ENCODE data around the gene GPR173.

The GPR173 gene

DNA sequence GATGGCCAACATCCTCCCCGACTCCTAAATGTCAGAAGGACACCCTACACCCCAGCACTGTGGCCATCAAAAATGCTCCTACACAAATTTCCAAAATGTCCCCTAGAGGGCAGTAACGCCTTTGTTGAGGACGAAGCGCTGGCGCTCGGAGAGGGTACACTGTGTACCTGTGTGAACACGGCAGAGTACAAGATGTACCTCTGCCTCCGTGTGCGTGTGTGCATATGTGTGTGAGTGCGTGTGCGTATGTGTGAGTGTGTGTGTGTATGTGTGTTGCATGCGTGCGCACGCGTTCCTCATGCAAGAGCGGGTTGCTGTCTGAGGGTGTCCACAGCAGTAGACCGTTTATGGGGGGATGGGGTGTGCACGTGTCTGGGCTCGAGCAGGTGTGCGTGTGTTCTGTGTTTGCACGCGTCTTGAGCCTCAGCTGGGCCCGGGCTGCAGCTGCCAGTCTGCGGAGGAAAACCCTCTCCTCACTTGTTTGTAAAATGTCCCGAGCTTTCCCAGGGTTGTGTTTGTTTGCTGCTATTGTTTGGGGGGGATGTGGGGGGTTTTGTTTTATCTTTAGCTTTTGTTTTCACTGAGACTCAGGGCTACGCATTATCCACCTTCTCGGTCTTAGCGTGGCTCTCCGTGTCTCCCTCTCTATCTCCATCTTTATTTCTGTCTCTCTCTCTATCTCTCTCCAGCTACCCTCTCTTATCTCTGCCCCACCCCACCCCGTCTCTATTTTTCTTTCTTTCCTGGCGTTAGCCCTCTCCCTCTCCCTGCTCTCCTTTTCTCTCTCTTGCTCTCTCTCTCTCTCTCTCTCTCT lies 23.2 kb downstream of the GPR173 start:
- FAIRE-seq = no peak

DNA sequence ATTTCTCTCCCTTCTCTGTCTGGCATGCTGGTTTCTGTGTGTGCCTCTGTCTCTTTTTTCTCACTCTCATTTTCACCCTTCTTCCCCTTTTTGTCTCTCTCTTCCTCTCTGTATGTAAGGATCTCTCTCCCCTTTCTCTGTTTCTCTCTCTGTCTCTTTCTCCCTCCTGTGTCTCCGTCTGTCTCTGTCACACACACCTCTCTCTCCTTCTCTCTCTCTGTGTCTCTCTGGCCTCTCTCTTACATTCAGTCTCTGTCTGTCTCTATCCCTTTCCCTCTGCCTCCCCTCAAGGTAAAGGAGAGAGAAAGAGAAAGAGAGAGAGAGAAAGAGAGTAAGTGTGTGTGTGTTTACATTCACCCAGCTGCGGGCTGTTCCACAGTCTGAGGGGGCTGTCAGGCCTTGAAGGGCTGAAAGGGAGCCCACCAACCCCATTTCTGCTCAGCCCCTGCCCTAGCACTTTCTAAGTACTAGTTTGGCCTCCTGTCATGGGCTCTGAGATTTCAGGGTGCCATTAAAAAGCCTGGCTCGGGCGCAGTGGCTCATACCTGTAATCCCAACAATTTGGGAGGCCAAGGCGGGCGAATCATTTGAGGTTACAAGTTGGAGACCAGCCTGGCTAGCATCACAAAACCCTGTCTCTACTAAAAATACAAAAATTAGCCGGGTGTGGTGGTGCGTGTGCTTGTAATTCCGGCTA lies 24.0 kb downstream of the GPR173 start:
- no peak for FAIRE-seq

DNA sequence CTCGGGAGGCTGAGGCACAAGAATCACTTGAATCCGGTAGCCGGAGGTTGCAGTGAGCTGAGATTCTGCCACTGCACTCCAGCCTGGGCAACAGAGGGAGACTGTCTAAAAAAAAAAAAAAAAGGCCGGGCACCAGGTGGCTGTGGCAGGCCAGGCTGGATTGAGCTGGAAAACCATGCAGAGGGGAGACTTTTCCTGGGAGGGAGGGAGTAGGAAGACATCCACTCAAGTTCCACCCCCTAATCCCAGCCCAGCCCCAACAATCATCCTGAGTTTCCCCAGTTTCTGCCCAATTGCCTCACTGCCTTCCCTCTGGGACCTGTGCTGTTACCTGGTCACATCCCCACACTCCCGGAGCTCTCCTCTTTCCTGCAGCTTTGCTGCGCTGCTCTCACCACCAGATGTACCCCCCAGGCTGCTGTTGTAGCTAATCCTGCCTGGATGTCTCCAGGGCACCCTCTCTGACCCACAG lies 24.6 kb downstream of the GPR173 start:
- no peak for FAIRE-seq

DNA sequence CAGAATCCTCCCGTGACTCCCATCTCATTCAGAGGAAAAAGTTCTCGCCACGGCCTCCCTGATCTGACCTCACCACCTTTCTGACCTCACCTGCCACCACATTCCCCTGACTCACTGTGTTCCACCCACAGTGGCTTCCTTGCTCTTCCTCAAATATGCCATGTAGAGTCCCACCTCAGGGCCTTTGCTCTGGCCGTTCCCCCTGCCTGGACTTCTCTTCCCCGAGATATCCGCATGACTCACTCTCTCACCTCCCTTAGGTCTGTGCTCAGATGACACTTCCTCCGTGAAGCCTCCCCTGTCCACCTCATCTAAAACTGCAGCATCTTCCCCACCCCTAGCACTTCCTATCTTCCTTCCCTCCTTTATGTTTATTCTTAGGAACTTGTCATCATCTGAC lies 26.4 kb downstream of the GPR173 start:
- no peak for FAIRE-seq

DNA sequence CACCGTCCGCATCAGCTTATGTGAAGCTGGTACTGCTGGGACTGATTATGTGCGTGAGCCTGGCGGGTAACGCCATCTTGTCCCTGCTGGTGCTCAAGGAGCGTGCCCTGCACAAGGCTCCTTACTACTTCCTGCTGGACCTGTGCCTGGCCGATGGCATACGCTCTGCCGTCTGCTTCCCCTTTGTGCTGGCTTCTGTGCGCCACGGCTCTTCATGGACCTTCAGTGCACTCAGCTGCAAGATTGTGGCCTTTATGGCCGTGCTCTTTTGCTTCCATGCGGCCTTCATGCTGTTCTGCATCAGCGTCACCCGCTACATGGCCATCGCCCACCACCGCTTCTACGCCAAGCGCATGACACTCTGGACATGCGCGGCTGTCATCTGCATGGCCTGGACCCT lies 28.1 kb downstream of the GPR173 start:
- FAIRE-seq = no peak

DNA sequence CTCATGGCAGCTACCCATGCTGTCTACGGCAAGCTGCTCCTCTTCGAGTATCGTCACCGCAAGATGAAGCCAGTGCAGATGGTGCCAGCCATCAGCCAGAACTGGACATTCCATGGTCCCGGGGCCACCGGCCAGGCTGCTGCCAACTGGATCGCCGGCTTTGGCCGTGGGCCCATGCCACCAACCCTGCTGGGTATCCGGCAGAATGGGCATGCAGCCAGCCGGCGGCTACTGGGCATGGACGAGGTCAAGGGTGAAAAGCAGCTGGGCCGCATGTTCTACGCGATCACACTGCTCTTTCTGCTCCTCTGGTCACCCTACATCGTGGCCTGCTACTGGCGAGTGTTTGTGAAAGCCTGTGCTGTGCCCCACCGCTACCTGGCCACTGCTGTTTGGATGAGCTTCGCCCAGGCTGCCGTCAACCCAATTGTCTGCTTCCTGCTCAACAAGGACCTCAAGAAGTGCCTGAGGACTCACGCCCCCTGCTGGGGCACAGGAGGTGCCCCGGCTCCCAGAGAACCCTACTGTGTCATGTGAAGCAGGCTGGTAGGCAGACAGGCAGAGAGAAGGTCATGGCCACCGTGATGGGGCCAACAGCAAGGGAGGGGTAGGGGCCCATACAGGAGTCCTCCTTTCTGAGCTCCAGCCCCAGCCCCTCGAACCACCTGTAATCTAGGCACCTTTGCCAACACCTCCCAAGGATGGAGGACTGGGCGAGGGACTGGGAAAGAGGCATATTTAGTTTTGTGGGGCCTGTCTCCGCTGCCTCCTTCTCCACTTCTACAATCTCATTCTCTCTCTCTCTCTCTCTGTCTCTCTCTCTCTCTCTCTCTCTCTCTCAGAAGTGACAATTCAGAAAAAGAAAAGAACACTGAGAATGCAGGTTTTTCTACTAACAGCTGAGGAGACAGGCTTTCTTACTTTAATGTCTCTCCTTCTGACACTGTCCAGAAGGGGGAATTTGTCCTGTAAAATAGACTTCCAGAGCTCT lies 28.9 kb downstream of the GPR173 start:
- FAIRE-seq = no peak

DNA sequence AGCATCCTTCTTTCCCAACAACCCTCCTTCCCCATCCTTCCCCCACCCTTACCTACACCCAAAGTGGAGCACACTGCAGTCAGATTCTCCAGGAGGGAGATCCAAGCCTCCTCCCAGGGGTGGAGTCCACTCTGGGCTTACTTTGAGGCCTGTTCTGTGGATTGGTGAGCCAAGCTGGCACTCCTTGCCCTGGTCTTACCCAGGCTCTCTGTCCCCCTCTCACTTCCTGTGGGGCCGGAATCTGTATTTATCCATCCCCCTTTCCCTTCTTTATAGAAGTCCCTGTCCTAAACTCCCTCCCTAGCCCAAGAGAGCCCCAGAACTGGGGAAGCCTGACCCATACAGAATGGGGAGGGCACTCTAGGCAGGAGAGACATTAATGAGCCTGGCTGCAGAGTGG lies 30.4 kb downstream of the GPR173 start:
- no peak for FAIRE-seq

DNA sequence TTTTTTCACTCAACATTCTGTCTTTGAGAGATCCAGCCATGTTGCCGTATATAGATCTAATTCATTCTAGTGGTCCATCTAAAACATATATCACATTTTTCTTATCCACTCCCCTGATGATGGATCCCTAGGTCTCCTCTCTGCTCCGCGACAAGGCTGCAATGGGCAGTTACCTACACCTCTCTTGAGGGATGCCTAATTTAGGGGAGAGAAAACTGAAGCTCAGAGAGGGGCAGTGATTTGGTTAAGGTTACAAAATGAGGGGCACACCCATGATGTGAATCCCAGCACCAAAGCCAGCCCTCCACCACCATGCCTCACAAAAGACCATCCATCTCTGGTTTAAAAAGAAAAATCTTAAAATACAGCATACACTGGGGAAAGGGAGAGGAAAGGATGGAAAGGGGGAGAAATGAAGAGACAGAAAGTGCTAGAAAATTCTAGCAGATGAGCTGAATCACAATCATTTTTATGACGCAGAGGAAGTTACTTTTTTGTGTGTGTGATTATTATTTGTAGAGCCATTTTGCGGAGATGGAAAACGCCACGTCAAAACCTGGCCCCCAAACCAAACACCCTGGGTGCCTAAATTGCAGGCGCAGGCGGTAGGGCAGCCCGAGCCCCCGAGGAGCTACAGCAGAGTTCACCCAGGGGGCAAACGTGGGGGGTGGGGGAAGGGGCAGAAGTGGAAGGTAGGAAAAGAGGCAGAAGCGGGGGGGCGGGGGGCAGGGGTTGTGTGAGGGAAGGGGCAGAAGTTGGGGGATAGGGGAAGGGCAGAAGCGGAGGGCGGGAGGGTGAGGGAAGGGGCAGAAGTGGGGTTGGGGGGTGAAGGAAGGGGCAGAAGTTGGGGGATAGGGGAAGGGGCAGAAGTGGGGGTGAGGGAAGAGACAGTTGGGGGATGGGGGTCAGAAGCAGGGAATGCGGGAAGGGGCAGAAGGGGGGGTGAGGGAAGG lies 32.3 kb downstream of the GPR173 start:
- FAIRE-seq = no peak

DNA sequence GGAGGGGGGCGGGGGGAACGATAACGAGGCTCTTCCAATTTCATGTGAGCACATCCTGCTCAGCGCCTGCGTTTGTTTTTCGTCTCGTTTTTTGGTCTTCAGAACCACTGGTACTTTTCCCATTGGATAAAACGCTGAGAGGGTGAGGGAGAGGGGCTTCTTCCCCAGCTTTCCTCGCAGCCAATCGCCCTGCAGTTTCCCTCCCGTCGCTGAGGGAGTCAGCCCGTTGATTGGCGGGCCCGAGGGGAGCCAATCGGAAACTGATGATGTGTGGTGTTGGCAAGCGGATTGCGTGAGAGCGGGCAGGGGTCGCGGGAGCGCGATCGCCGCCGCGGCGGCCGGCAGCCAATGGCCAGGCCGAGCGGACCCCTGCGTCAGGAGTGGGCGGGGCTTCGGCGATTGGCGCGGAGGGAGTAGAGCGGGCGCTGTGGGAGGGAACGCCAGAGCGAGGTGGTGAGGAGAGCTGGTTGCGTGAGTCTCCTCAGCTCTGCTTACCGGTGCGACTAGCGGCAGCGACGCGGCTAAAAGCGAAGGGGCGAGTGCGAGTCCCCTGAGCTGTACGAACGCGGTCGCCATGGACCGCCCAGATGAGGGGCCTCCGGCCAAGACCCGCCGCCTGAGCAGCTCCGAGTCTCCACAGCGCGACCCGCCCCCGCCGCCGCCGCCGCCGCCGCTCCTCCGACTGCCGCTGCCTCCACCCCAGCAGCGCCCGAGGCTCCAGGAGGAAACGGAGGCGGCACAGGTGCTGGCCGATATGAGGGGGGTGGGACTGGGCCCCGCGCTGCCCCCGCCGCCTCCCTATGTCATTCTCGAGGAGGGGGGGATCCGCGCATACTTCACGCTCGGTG lies 33.6 kb downstream of the GPR173 start, which contains the start of gene TSPYL2:
Gene TSPYL2, plus strand, starts transcription at position 443 of the 848 bp plus-strand sequence. Its CDS starts 132 bp downstream, at position 575.
- peak; percentile 90 for FAIRE-seq

DNA sequence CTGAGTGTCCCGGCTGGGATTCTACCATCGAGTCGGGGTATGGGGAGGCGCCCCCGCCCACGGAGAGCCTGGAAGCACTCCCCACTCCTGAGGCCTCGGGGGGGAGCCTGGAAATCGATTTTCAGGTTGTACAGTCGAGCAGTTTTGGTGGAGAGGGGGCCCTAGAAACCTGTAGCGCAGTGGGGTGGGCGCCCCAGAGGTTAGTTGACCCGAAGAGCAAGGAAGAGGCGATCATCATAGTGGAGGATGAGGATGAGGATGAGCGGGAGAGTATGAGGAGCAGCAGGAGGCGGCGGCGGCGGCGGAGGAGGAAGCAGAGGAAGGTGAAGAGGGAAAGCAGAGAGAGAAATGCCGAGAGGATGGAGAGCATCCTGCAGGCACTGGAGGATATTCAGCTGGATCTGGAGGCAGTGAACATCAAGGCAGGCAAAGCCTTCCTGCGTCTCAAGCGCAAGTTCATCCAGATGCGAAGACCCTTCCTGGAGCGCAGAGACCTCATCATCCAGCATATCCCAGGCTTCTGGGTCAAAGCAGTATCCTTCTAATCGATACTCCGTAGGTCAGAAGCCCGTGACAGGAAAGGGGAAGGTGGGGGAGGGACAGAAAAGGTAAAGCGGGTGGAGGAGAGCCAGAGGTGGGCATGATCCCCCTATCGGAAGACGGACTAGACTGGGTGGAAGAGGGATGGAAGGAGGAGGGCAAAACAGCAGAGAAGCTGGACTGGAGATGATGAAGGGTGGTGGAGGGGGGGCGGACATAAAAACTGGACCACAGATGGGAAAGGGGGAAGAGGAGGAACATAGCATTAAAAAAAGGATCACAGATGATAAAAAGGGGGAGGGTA lies 34.4 kb downstream of the GPR173 start:
- FAIRE-seq = no peak

DNA sequence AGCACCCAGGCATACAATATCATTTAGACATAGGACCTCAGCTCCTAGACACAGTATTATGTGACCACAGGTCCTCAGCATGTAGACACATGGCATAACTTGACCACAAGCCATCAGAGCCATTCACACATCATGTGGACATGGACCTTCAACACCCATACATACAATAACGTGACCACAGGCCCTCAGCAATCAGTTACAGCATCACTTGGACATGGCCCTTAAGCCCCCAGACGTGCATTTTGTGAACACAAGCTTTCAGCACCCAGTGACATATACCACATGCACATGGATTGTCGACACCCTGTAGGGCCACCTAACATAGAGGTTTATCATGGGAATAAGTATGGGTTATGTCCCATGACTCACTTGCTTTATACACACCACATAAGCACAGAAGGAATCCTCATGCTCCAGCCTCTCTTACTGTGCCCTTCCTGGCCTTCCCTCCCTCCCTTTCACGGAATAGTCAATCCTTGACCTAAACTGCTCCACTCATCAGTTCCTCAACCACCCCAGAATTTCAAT lies 35.5 kb downstream of the GPR173 start:
- no peak for FAIRE-seq

DNA sequence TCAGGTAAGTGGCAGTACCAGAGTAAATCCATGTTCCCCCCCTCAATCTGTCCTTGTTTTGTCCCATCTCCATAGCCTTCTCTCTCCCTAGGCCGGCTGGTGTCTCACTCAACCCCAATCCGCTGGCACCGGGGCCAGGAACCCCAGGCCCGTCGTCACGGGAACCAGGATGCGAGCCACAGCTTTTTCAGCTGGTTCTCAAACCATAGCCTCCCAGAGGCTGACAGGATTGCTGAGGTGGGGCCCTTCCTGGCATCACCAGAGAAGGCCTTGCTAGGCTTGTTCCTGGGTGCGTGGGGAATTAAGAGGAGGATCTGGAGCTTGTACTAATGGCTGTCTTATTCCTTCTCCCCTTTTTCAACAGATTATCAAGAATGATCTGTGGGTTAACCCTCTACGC lies 36.3 kb downstream of the GPR173 start:
- FAIRE-seq = no peak

DNA sequence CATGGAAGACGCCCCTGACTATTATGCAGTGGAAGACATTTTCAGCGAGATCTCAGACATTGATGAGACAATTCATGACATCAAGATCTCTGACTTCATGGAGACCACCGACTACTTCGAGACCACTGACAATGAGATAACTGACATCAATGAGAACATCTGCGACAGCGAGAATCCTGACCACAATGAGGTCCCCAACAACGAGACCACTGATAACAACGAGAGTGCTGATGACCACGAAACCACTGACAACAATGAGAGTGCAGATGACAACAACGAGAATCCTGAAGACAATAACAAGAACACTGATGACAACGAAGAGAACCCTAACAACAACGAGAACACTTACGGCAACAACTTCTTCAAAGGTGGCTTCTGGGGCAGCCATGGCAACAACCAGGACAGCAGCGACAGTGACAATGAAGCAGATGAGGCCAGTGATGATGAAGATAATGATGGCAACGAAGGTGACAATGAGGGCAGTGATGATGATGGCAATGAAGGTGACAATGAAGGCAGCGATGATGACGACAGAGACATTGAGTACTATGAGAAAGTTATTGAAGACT lies 37.2 kb downstream of the GPR173 start:
- no peak for FAIRE-seq

DNA sequence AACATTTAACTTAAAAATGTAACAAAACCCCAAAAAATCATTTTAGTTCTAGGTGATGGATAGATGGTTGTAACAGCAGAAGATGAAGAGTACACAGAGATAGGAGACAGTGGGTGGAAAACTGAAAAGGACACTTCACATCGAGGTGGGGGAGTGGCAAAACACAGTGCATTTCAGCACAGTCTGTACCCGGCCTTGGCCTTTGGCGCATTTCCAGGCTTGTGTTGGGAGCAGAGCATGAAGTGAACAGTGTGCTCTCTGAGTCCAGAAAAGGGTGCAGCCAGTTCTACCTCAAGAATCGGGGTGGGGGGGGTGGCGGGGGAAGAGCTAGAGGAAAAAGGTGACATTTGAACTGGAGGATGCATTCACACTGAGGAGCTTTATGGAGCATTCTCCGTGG lies 37.9 kb downstream of the GPR173 start:
- FAIRE-seq = no peak

DNA sequence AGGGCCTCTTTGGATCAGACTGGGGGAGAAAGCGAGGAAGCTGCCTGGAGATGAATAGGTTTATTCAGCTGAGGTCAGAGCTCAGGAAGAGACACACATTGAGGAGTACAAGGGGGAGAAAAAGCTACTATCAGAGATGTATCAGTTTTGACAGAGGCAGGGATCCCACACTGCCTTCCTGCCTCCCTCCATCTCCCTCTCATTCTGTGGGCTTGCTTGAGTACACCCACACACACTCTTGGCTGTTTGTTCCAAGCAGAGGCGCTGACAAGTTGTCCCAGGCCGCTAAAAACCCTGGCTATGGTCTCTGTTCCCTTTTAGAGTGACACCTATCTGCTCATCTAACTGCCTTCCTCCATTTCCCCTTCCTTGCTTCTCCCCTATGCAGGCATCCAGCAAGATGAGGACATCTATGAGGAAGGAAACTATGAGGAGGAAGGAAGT lies 38.8 kb downstream of the GPR173 start:
- FAIRE-seq = no peak

DNA sequence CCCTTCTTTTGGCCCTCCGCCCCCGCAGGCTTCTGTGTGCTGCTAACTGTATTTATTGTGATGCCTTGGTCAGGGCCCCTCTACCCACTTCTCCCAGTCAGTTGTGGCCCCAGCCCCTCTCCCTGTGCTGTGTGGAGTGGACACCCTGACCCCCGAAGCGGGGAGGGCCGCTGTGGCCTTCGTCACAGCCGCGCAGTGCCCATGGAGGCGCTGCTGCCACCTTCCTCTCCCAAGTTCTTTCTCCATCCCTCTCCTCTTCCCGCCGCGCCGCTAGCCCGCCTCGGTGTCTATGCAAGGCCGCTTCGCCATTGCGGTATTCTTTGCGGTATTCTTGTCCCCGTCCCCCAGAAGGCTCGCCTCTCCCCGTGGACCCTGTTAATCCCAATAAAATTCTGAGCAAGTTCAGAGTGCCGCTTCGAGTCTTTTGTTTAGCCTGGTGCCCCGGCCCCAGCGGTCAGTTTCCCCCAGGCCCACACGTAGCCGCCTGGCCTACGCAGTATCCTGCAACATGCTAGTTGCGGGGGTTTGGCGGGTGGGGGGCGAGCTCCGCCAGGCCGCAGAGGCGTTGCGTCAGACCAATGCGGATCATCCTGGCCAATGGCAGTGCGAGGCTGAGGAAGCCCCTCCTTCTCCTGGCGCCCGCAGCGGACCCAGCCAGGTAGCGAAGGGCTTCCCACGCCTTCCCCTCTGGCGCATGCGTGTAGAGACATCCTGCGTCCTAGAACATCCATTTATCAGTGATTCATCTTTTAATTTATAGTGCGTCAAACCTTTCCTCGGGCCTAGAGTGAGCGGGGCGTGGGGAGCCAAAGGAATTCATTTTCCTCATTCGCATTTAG lies 39.8 kb downstream of the GPR173 start:
- no peak for FAIRE-seq

DNA sequence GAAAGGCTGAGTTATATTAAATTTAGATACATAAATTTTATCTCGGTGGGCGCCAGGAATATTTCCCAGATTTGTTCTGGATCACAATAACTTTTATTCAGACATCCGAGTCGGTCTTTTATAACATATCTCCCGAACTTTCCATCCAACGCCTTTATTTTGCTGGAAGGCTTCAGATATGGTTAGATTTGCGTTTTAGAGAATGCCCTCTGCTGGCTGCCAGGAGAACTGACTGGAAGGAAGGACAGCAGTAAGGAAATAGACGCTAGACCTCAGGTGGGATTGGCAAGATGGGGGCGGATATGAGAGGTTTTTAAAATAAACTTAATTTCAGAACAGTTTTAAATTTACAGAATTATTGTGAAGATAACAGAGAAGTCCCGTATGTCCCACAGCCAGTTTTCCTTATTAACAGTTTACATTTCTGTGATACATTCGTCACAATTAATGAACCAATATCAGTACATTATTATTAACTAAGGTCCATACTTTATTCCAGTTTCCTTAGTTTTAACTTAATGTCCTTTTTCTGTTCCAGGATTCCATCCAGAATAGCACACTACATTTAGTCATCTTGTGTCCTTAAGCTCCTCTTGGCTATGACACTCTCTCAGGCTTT lies 40.7 kb downstream of the GPR173 start:
- peak; percentile 54 for FAIRE-seq

DNA sequence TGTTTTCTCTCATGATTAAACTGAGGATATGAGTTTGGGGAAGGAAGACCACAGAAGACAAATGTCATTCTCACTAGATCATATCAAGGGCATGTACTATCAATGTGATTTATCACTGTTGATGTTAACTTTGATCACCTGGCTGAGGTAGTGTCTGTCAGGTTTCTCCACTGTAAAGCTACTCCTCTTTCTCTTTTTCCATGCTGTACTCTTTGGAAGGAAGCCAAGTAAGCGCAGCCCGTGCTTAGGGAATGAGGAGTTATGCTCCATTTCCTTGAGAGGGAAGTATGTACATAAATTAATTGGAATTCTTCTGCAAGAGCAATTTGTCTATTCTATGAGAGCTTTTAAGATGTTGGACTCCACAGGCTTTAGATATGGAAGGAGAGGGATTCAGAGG lies 41.3 kb downstream of the GPR173 start:
- no peak for FAIRE-seq

All from TTC549 (cell line).